Coronary artery (tissue), 2 donors: ENCODE measurements around the gene RASL11B.

Experiments used
- DNase-seq: peaks from one replicate; pipeline ENCODE4 v3.0.0-alpha.2; 2017; ENCODE audit warnings: low spot score
- H3K27ac ChIP-seq, 2 donors: fragments of 200-600 bp; sonication (generic); one replicate each; pipeline ENCODE4 v1.5.1; 2016 to 2019
- H3K4me3 ChIP-seq: fragments of 200-600 bp; sonication (generic); 2 replicates; pipeline ENCODE4 v1.5.1; 2016; ENCODE audit warnings: mild to moderate bottlenecking, moderate library complexity
- CTCF ChIP-seq: fragments of 200-600 bp; sonication (generic); IDR thresholded peaks from one replicate; pipeline ENCODE4 v1.5.1; 2019; ENCODE audit warnings: antibody characterized with exemption

Gene RASL11B

GRCh38 chr4:52873191-52873590, 11.1 kb downstream of the RASL11B start:
- no peak overlapping the region for H3K27ac ChIP-seq
- no peak for DNase-seq

GRCh38 chr4:52873861-52874343, 11.8 kb downstream of the RASL11B start:
- DNase-seq: no peak
- no peak overlapping the region for H3K27ac ChIP-seq
- H3K4me3 ChIP-seq: no peak overlapping the region
- no peak for TF ChIP-seq CTCF

More at GRCh38 chr4:52873191-52873590, 11.1 kb downstream of the RASL11B start:
- H3K4me3 ChIP-seq: no peak overlapping the region
- no peak for TF ChIP-seq CTCF

GRCh38 chr4:52874948-52875347, 12.8 kb downstream of the RASL11B start:
- Histone ChIP-seq H3K27ac (no peak overlapping the region), H3K4me3 (no peak overlapping the region)
- no peak for TF ChIP-seq CTCF
- no peak for DNase-seq

GRCh38 chr4:52876069-52876468, 14.0 kb downstream of the RASL11B start:
- no peak for TF ChIP-seq CTCF
- Histone ChIP-seq H3K27ac (no peak overlapping the region), H3K4me3 (no peak overlapping the region)
- no peak for DNase-seq

GRCh38 chr4:52877036-52877435, 14.9 kb downstream of the RASL11B start:
- DNase-seq: no peak
- no peak overlapping the region for H3K27ac ChIP-seq
- no peak overlapping the region for H3K4me3 ChIP-seq
- TF ChIP-seq CTCF: no peak

- DNase-seq: no peak
- no peak overlapping the region for H3K4me3 ChIP-seq
- TF ChIP-seq CTCF: no peak
- no peak overlapping the region for H3K27ac ChIP-seq
Measured at GRCh38 chr4:52877694-52878093, 15.6 kb downstream of the RASL11B start.

- Histone ChIP-seq H3K27ac (no peak overlapping the region), H3K4me3 (no peak overlapping the region)
- no peak for DNase-seq
- no peak for TF ChIP-seq CTCF
Measured at GRCh38 chr4:52879471-52879870, 17.4 kb downstream of the RASL11B start.
